Liver (tissue), 3 donors: ENCODE measurements around the gene MPPED2.

Source experiments
- CTCF ChIP-seq: fragments of 150-350 bp; IDR thresholded peaks from 2 replicates; pipeline ENCODE4 v1.5.1; 2017; ENCODE audit warnings: improper control_type of control experiment, low read depth, low read length; ENCODE audit not compliant: missing input control
- FOXA1 ChIP-seq: IDR thresholded peaks from 2 replicates; pipeline ENCODE4 v1.6.1; 2016; ENCODE audit warnings: antibody characterized with exemption
- MAX ChIP-seq: IDR thresholded peaks from 2 replicates; pipeline ENCODE4 v1.6.1; 2016; ENCODE audit warnings: antibody characterized with exemption
- TAF1 ChIP-seq: conservative IDR thresholded peaks from 2 replicates; pipeline ENCODE4 v1.6.1; 2016; ENCODE audit warnings: antibody characterized with exemption, mild to moderate bottlenecking
- donor health status: healthy.
- donor health status: healthy.

- TF ChIP-seq TAF1 = no peak
- no peak for TF ChIP-seq FOXA1
- no peak for TF ChIP-seq CTCF
- TF ChIP-seq MAX = no peak
Observed at GRCh38 chr11:30540781-30541180, 45.4 kb downstream of the MPPED2 start.
